Uterus (tissue), 4 donors: Measurements from ENCODE around the gene IL17RB. TPM values are rescaled to one million over a fixed set of nuclear protein-coding genes. Genes with fewer than 3 reads are reported as not detected.

ENCODE experiments used
- DNase-seq, 2 donors: peaks; one replicate each; pipeline ENCODE4 v3.0.0-alpha.2; 2019 to 2020
- H3K27ac ChIP-seq, 2 donors: fragments of 200-600 bp; sonication (generic); 1 replicate in 1 of 2; 2 replicates in 1 of 2; pipeline ENCODE4 v1.5.1; 2016 to 2018
- H3K27me3 ChIP-seq, 2 donors: fragments of 200-600 bp; sonication (generic); one replicate each; pipeline ENCODE4 v1.5.1; 2018 to 2019; ENCODE audit warnings: control low read depth in 1 of 2
- H3K36me3 ChIP-seq, 2 donors: fragments of 200-600 bp; sonication (generic); one replicate each; pipeline ENCODE4 v1.5.1; 2019; ENCODE audit warnings: control low read depth in 1 of 2
- H3K4me1 ChIP-seq, 2 donors: fragments of 200-600 bp; sonication (generic); one replicate each; pipeline ENCODE4 v1.5.1; 2018 to 2019; ENCODE audit warnings: control low read depth in 1 of 2
- H3K4me3 ChIP-seq, 2 donors: fragments of 200-600 bp; sonication (generic); 1 replicate in 1 of 2; 2 replicates in 1 of 2; pipeline ENCODE4 v1.5.1; 2018 to 2019; ENCODE audit warnings: mild to moderate bottlenecking in 1 of 2
- H3K9me3 ChIP-seq, 2 donors: fragments of 200-600 bp; sonication (generic); one replicate each; pipeline ENCODE4 v1.5.1; 2019; ENCODE audit warnings: control low read depth in 1 of 2
- CTCF ChIP-seq, 4 experiments: fragments of 200-600 bp in 2 of 4; fragments of 450-650 bp in 2 of 4; sonication (generic) in 2 of 4; IDR thresholded peaks; one replicate each; pipeline ENCODE4 v1.5.1; 2016 to 2019; ENCODE audit warnings: antibody characterized with exemption in 4 of 4, mild to moderate bottlenecking in 2 of 4, moderate library complexity in 1 of 4
- POLR2A ChIP-seq, 2 donors: fragments of 450-650 bp; IDR thresholded peaks; one replicate each; pipeline ENCODE4 v1.6.1; 2016; ENCODE audit warnings: antibody characterized with exemption in 2 of 2, mild to moderate bottlenecking in 1 of 2, moderate library complexity in 1 of 2
- intact Hi-C: fragments of 100-400 bp; cut with DNase I; formaldehyde crosslinking; loops from one replicate; pipeline ENCODE4 v1.15.1; 2023; ENCODE audit warnings: low total_unique reads
- total RNA-seq, 4 donors: library from RNA; depleted of rRNA in 3 of 4; stranded (reverse); fragments of >200 nt in 3 of 4; gene quantifications; one replicate each; pipeline versions ENCODE4 v1.1.0 to v1.2.4, GENCODE V29; 2014 to 2023
- donor health status: DM: yes; HTN: yes; CAD: no.

The IL17RB gene
- total RNA-seq, 4 donors from 2014 or later, result 1.3 to 4.6 (median 2.8) TPM; not detected in 1

GRCh38 chr3:53881691-53882593 lies 35.6 kb downstream of the IL17RB start, which contains the start of gene ACTR8:
ACTR8 (minus strand) TSS chr3:53882152; CDS start chr3:53882101, 51 bp downstream.
- intact Hi-C loops, result no loop called here
- Histone ChIP-seq H3K4me3 (peak within 1 kb of the TSS; percentile 88 to 91), H3K4me1 (peaks cover 7 to 9% of the 10 kb centered on the region in 2 donors), H3K27me3 (no peaks in the 10 kb centered on the region), H3K9me3 (no peaks in the 10 kb centered on the region), H3K36me3 (no peaks in the 10 kb centered on the region), H3K27ac (peak within 1 kb of the TSS; percentile 84 to 85)
- DNase-seq, result peak; percentile 76 to 86
- TF ChIP-seq POLR2A (IDR thresholded peaks at IDR 0.05) (peak; percentile 39 to 64), CTCF (IDR thresholded peaks at IDR 0.05) (peak in 2 of 4 experiments; percentile 13 to 45)

GRCh38 chr3:53883008-53883407 lies 36.6 kb downstream of the IL17RB start:
- no peak overlapping the region for H3K4me3 ChIP-seq
- no peak for DNase-seq
- H3K4me1 ChIP-seq, result peaks cover 7 to 9% of the 10 kb centered on the region in 2 donors
- no peaks in the 10 kb centered on the region for H3K27me3 ChIP-seq
- H3K9me3 ChIP-seq, result no peaks in the 10 kb centered on the region
- no peak overlapping the region for H3K27ac ChIP-seq
- TF ChIP-seq POLR2A (IDR thresholded peaks at IDR 0.05), result no peak
- TF ChIP-seq CTCF (IDR thresholded peaks at IDR 0.05), result no peak
- H3K36me3 ChIP-seq, result no peaks in the 10 kb centered on the region
- intact Hi-C loops, result no loop called here

DNA sequence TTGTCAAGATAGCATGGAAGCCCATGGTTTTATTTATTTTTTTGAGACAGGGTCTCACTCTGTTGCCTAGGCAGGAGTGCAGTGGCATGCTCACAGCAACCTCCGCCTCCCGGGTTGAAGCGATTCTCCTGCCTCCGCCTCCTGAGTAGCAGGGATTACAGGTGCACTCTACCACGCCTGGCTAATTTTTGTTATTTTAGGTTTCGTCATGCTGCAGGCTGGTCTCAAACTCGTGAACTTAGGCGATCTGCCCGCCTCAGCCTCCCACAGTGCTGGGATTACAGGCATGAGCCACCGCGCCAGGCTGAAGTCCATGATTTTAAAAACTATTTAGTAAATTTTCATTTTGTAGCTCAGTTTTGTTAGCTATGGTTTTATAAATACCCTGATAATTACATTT lies 38.3 kb downstream of the IL17RB start:
- no peak for DNase-seq
- Histone ChIP-seq H3K4me1 (peaks cover 7 to 9% of the 10 kb centered on the region in 2 donors), H3K27me3 (no peaks in the 10 kb centered on the region), H3K9me3 (no peaks in the 10 kb centered on the region), H3K4me3 (no peak overlapping the region), H3K36me3 (no peaks in the 10 kb centered on the region), H3K27ac (no peak overlapping the region)
- intact Hi-C loops, result no loop called here
- TF ChIP-seq CTCF (IDR thresholded peaks at IDR 0.05), result no peak
- no peak for TF ChIP-seq POLR2A (IDR thresholded peaks at IDR 0.05)

GRCh38 chr3:53885239-53885638 lies 38.9 kb downstream of the IL17RB start:
- Histone ChIP-seq H3K36me3 (no peaks in the 10 kb centered on the region), H3K4me3 (no peak overlapping the region), H3K27me3 (no peaks in the 10 kb centered on the region), H3K27ac (no peak overlapping the region), H3K4me1 (peaks cover 7 to 10% of the 10 kb centered on the region in 2 donors), H3K9me3 (no peaks in the 10 kb centered on the region)
- TF ChIP-seq CTCF (IDR thresholded peaks at IDR 0.05) (no peak), POLR2A (IDR thresholded peaks at IDR 0.05) (no peak)
- intact Hi-C loops, result no loop called here
- no peak for DNase-seq

DNA sequence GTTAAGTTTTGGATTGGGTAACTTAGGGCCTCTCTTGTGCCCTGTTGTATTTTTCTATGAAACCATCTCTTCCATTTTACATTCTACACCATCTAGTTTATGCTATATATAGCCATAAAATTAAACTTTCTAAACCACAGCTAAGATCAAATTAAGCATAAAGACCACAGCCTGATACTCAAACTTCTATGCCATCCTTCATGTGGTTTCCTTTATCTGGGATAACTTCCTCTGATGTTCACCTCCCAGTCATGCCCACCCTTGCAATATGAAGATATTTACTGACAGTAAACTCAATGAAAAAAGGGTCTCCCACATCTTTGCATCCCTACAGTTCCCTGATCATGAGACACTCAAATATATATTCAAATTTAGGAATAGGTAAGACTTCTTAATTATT lies 41.1 kb downstream of the IL17RB start:
- DNase-seq, result no peak
- intact Hi-C loops, result no loop called here
- peaks cover 0 to 8% of the 10 kb centered on the region in 2 donors for H3K4me1 ChIP-seq
- H3K9me3 ChIP-seq, result no peaks in the 10 kb centered on the region
- TF ChIP-seq CTCF (IDR thresholded peaks at IDR 0.05), result no peak
- no peak overlapping the region for H3K27ac ChIP-seq
- H3K4me3 ChIP-seq, result no peak overlapping the region
- H3K36me3 ChIP-seq, result no peaks in the 10 kb centered on the region
- no peaks in the 10 kb centered on the region for H3K27me3 ChIP-seq
